Stomach smooth muscle (tissue), 2 donors: Measurements from ENCODE around the gene BMP6.

Experiments
- H3K27ac ChIP-seq: one replicate; pipeline ENCODE4 v1.7.0; 2013; ENCODE audit warnings: mild to moderate bottlenecking, low read length, inconsistent platforms
- H3K27me3 ChIP-seq, 2 donors: one replicate each; pipeline ENCODE4 v1.7.0; 2013; ENCODE audit warnings: low read length in 2 of 2; ENCODE audit not compliant: insufficient read depth in 2 of 2, control insufficient read depth in 1 of 2
- H3K36me3 ChIP-seq, 2 donors: one replicate each; pipeline ENCODE4 v1.7.0; 2013; ENCODE audit warnings: low read length in 2 of 2; ENCODE audit not compliant: control insufficient read depth in 2 of 2, insufficient read depth in 2 of 2
- H3K4me1 ChIP-seq: one replicate; pipeline ENCODE4 v1.7.0; 2013; ENCODE audit warnings: low read length; ENCODE audit not compliant: control insufficient read depth, insufficient read depth
- H3K4me3 ChIP-seq, 2 donors: one replicate each; pipeline ENCODE4 v1.7.0; 2013; ENCODE audit warnings: low read length in 2 of 2
- H3K9ac ChIP-seq, 2 donors: one replicate each; pipeline ENCODE4 v1.7.0; 2013; ENCODE audit warnings: low read length in 2 of 2, mild to moderate bottlenecking in 1 of 2
- H3K9me3 ChIP-seq, 2 donors: one replicate each; pipeline ENCODE4 v1.7.0; 2013; ENCODE audit warnings: low read length in 2 of 2; ENCODE audit not compliant: control insufficient read depth in 2 of 2
- donor health status: healthy.
- donor health status: Pancreatic carcinoma.

BMP6 gene

GRCh38 chr6:7865781-7866180 lies 139.9 kb downstream of the BMP6 start:
- no peak overlapping the region for H3K4me3 ChIP-seq
- no peaks in the 10 kb centered on the region for H3K27me3 ChIP-seq
- no peak overlapping the region for H3K9ac ChIP-seq
- no peaks in the 10 kb centered on the region for H3K36me3 ChIP-seq
- H3K4me1 ChIP-seq = no peaks in the 10 kb centered on the region
- H3K27ac ChIP-seq = no peak overlapping the region
- H3K9me3 ChIP-seq = no peaks in the 10 kb centered on the region

- Histone ChIP-seq H3K9ac (no peak overlapping the region), H3K27me3 (no peaks in the 10 kb centered on the region), H3K4me3 (no peak overlapping the region)
Observed at GRCh38 chr6:7866526-7866925, 140.6 kb downstream of the BMP6 start.

GRCh38 chr6:7868926-7869325 lies 143.0 kb downstream of the BMP6 start:
- no peak overlapping the region for H3K27ac ChIP-seq
- no peaks in the 10 kb centered on the region for H3K36me3 ChIP-seq

More at GRCh38 chr6:7866526-7866925, 140.6 kb downstream of the BMP6 start:
- Histone ChIP-seq H3K4me1 (no peaks in the 10 kb centered on the region), H3K27ac (no peak overlapping the region), H3K9me3 (no peaks in the 10 kb centered on the region), H3K36me3 (no peaks in the 10 kb centered on the region)

GRCh38 chr6:7878401-7878964 lies 152.6 kb downstream of the BMP6 start:
- H3K4me3 ChIP-seq = no peak overlapping the region
- H3K27ac ChIP-seq = no peak overlapping the region
- no peaks in the 10 kb centered on the region for H3K27me3 ChIP-seq
- no peaks in the 10 kb centered on the region for H3K4me1 ChIP-seq
- peaks cover 0 to under 1% of the 10 kb centered on the region in 2 donors for H3K9me3 ChIP-seq
- no peak overlapping the region for H3K9ac ChIP-seq
- H3K36me3 ChIP-seq = peaks cover 28 to 31% of the 10 kb centered on the region in 2 donors

More at GRCh38 chr6:7868926-7869325, 143.0 kb downstream of the BMP6 start:
- Histone ChIP-seq H3K27me3 (no peaks in the 10 kb centered on the region), H3K9me3 (peaks cover 0 to 7% of the 10 kb centered on the region in 2 donors), H3K4me1 (no peaks in the 10 kb centered on the region), H3K4me3 (no peak overlapping the region), H3K9ac (no peak overlapping the region)

GRCh38 chr6:7879043-7879442 lies 153.1 kb downstream of the BMP6 start:
- Histone ChIP-seq H3K4me1 (no peaks in the 10 kb centered on the region), H3K9ac (no peak overlapping the region), H3K27me3 (no peaks in the 10 kb centered on the region), H3K4me3 (no peak overlapping the region), H3K36me3 (peaks cover 34 to 36% of the 10 kb centered on the region in 2 donors), H3K27ac (no peak overlapping the region), H3K9me3 (no peaks in the 10 kb centered on the region)

GRCh38 chr6:7879579-7879978 lies 153.7 kb downstream of the BMP6 start:
- Histone ChIP-seq H3K4me1 (no peaks in the 10 kb centered on the region), H3K27ac (no peak overlapping the region), H3K9me3 (no peaks in the 10 kb centered on the region), H3K4me3 (no peak overlapping the region), H3K36me3 (peaks cover 39 to 41% of the 10 kb centered on the region in 2 donors), H3K27me3 (no peaks in the 10 kb centered on the region), H3K9ac (no peak overlapping the region)

GRCh38 chr6:7879980-7880717 lies 154.2 kb downstream of the BMP6 start:
- Histone ChIP-seq H3K4me3 (no peak overlapping the region), H3K27me3 (no peaks in the 10 kb centered on the region), H3K4me1 (no peaks in the 10 kb centered on the region), H3K27ac (no peak overlapping the region), H3K9me3 (no peaks in the 10 kb centered on the region), H3K36me3 (peaks cover 45 to 47% of the 10 kb centered on the region in 2 donors), H3K9ac (no peak overlapping the region)

GRCh38 chr6:7880718-7881107 lies 154.8 kb downstream of the BMP6 start:
- Histone ChIP-seq H3K4me1 (no peaks in the 10 kb centered on the region), H3K36me3 (peaks cover 48 to 51% of the 10 kb centered on the region in 2 donors), H3K9ac (no peak overlapping the region), H3K27ac (no peak overlapping the region), H3K4me3 (no peak overlapping the region), H3K9me3 (no peaks in the 10 kb centered on the region), H3K27me3 (no peaks in the 10 kb centered on the region)

GRCh38 chr6:7881765-7882500 lies 156.0 kb downstream of the BMP6 start:
- H3K36me3 ChIP-seq = peaks cover 56 to 62% of the 10 kb centered on the region in 2 donors
- H3K9ac ChIP-seq = no peak overlapping the region
- H3K4me1 ChIP-seq = no peaks in the 10 kb centered on the region
- H3K4me3 ChIP-seq = no peak overlapping the region
- no peak overlapping the region for H3K27ac ChIP-seq
- H3K27me3 ChIP-seq = no peaks in the 10 kb centered on the region
- no peaks in the 10 kb centered on the region for H3K9me3 ChIP-seq

GRCh38 chr6:7882505-7883257 lies 156.8 kb downstream of the BMP6 start:
- Histone ChIP-seq H3K36me3 (peaks cover 56 to 69% of the 10 kb centered on the region in 2 donors), H3K9ac (no peak overlapping the region), H3K9me3 (no peaks in the 10 kb centered on the region), H3K27me3 (no peaks in the 10 kb centered on the region), H3K4me3 (no peak overlapping the region), H3K4me1 (no peaks in the 10 kb centered on the region), H3K27ac (no peak overlapping the region)
